GM13976 (cell line): ENCODE data around the gene ENTHD1.

Experiments
- DNase-seq: peaks from one replicate; pipeline ENCODE4 v3.0.0; 2012; ENCODE audit warnings: low spot score
- in situ Hi-C: fragments of 300-500 bp; cut with MboI; formaldehyde crosslinking; loops from one replicate; pipeline ENCODE4 v1.12.0; 2022; ENCODE audit warnings: low sequenced_read_pairs, mixed read lengths, inconsistent platforms; ENCODE audit not compliant: unreplicated experiment
- TF ChIP-seq, protein P1 (sequence below): IDR thresholded peaks from 2 replicates; pipeline ENCODE4 v1.5.1; 2012; ENCODE audit warnings: borderline replicate concordance, mild to moderate bottlenecking; ENCODE audit not compliant: insufficient read depth; ENCODE audit errors: extremely low read depth, missing control alignments, control extremely low read depth

The ENTHD1 gene

DNA sequence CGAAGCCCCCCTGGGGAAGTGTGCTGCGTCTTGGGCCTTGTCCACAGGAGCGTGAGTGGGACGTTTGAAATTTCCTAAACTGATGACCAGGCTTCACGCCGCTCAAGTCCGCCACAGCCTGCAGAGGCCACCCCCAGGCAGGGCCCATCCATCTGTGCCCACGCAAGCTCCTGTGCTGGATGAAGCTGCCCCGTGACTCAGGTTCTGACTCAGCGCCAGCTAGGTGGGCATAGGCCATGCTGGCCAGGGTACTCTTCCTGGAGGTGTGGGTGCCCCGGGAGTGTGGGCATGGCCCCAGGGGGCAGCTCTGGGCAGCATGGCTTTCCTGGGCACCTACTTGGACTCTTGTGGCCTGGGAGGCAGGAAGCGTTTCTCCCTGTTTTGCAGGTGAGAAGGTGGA lies 188.2 kb downstream of the ENTHD1 start:
- in situ Hi-C loops = no loop called here
- DNase-seq = no peak
- TF ChIP-seq, protein P1, sequence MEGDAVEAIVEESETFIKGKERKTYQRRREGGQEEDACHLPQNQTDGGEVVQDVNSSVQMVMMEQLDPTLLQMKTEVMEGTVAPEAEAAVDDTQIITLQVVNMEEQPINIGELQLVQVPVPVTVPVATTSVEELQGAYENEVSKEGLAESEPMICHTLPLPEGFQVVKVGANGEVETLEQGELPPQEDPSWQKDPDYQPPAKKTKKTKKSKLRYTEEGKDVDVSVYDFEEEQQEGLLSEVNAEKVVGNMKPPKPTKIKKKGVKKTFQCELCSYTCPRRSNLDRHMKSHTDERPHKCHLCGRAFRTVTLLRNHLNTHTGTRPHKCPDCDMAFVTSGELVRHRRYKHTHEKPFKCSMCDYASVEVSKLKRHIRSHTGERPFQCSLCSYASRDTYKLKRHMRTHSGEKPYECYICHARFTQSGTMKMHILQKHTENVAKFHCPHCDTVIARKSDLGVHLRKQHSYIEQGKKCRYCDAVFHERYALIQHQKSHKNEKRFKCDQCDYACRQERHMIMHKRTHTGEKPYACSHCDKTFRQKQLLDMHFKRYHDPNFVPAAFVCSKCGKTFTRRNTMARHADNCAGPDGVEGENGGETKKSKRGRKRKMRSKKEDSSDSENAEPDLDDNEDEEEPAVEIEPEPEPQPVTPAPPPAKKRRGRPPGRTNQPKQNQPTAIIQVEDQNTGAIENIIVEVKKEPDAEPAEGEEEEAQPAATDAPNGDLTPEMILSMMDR = no peak

DNA sequence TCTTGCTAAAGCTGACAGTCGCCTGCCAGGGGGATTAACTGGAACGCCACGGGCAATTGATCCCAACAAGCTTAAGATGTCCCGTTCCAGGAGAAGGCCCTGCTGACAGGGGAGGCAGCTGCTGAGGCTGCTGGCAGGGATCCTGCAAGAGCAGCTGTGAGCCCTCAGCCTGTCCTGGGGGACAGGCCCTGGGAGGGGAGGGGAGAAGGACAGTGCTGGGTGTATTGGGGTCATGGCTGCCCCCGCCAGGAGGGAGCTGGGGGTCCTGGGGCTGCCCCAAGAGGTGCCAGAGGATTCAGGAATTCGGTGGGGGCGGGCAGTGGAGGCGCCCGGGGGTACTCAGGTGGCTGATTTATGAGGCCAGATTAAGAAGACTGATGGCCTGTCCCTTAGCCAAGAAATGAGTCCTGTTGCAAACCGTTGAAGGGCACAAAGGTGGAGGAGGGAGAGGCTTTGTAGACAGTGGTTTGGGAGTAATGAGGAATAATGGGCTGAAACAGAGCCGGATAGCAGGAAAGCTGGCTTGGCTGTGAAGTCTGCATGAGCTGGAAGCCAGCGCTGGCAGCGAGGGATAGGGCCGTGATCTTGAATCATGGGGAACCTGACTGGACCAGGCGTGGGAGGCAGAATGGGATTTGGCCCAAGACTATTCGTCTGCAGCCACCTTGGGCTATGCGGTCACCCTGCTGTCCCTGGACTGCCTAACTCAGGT lies 189.5 kb downstream of the ENTHD1 start:
- no peak for DNase-seq
- in situ Hi-C loops = no loop called here
- TF ChIP-seq, protein P1 = no peak

DNA sequence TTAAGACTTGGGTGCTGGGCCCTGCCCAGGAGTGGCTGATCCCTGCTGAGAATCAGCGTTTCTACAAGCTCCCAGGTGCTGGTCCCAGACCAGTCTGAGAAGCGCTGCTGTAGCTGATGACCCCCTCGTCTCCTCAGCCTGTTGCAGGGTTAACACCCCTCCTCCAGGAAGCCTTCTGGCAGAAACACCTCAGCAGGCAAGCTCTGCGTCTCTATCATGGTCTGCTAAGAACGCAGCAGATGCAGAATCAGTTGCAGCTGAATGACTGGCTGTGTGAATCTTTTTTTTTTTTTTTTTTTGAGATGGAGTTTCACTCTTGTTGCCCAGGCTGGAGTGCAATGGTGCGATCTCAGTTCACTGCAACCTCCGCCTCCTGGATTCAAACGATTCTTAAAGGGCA lies 190.5 kb downstream of the ENTHD1 start:
- no peak for DNase-seq
- in situ Hi-C loops = no loop called here
- TF ChIP-seq, protein P1 = no peak

DNA sequence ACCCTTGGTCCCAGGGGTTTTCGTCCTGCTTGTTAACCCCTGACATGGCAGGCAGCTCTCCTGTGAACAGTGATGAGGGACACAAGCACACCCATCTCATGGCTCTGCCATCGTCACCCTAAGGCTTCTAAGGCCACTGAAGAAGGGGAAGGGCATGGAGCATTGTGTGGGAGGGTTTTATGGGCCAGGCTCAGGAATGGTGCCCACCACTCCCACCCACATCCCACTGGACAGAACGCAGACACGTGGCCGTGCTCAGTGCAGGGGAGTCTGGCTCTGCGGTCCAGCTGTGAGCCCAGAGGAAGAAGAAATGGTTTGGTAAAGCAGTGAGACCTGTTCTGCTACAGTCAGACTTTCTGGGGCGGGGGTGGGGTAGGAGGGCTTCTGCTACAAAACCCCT lies 193.0 kb downstream of the ENTHD1 start:
- TF ChIP-seq, protein P1 = no peak
- DNase-seq = no peak
- in situ Hi-C loops = no loop called here

DNA sequence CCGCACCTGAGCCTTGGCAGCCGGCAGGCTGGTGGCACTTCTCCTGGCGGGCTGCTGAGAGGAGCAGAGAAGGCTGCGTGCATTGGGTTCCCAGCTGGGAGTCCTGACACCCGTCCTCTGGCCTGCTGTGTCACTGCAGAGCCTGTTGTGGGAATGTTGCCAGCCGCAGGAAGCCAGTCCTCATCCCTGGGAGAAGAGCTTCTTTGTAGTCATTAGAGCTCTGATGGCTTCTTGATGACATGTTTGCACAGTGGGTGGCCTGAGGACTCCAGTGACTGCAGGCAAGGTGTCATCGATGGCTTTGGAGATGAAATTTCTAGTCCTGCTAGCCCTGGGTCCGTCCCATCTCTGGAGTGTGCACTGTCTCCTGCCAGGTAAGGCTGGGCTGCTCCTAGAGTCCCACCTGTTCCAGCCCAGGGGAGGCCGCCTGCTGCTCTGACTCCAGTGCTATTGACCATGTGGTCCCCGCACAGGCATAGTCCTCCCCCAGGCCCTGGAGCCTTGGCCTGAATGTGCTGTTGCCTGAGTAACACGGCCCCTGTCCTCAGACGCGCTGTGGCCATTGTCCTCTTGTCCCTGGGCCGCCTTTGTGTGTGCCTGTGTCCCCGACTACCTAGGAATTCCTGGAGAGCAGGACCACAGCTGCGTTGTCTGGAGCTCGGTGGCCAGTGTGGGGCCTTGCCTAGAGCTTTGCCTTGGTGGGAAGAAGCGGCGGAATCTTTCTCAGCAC lies 193.8 kb downstream of the ENTHD1 start:
- no peak for DNase-seq
- in situ Hi-C loops = no loop called here

DNA sequence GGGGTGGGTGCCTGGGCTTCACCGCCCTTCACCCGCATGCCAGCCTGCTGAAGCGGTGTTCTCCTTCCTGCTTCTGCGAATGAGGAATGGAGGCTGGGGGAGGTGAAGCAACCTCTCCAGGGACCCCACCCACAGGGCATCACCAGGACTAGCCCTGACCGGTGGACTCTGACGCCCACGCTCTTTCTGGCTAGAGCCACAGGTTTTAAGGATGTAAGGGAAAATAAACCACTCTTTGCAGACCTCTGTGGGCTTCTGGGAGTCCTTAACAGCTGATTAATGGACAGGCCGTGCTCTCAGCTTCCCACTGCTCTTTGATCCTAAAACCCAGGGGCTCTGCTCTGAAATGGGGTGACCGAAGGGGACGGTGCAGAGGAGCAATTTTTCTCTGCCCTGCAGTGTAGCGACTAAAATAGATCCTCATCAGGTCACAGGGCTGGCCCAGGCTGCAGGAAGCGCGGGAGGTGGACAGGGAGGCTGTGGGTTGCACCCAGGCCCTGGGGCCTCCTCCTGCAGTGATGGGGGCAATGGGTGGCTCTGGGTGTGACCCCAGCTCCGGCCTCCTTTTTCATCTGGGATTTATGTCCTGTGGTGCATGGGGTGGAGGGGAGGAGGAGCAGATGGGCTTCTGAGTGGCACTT lies 195.7 kb downstream of the ENTHD1 start:
- TF ChIP-seq, protein P1 = no peak
- in situ Hi-C loops = no loop called here
- DNase-seq = no peak

More for the DNA sequence above, 193.8 kb downstream of the ENTHD1 start:
- TF ChIP-seq, protein P1 = no peak
